GM21515 (cell line): ENCODE results near the gene ABAT.
A peak's percentile ranks its signal among the peaks of the same experiment; 100 is the strongest.

Source experiments
- ATAC-seq: cut with Tn5 transposase; IDR thresholded peaks from one replicate; pipeline ENCODE4 v1.9.1; 2021; ENCODE audit not compliant: unreplicated experiment

ABAT gene

DNA sequence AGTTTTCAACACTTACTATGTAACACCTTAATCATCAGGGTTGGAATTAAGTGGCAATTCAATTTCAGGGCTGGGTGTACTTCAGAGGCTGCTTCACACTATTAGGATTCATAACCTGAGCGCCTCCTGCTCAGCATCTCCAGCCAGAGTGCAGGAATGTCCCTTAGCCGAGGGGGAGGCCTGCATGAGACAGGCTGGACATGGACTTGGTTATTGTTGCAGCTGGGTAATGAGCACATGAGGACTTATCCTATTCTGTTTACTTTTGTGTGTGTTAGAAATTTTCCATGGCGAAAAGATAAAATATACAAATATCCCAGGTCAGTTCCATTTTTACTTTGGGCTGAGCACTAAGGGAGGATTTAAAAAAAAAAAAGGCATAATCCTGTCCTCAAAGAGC is 133.6 kb downstream of the ABAT start:
- no peak for ATAC-seq

DNA sequence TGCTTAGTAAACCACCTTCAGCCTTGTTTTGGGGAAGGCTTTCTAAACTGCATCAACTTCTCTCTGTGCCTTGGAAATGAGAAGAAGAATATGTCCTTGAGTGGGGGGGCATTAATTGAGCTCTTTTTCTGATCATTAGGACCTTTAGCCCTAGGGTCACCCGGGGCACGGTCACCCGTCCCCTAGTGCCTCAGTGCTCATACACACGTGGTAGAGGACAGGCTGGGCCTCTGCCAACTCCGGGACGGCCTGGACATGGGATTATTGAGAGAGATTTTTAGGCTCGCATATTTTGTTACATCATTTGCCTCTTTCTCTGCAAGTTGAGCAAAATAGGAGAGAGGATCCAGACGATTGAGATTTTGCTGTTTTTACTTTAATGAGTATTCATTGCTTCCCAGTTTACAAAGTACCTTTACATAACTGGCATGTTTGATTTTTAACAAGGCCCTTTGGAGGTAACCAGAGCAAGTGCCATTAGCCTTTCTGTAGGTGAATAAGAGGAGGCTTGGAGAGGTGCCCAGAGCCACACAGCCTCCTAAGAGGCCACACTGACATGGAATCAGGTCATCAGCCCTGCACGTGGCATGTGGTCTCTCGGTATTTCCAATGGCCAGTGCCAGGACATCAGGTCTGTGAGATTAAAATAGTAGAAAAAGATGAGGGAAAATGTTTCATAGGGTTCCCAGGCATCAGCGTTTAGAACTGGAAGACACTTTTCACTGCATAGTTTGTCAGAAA is 134.4 kb downstream of the ABAT start:
- ATAC-seq = no peak

DNA sequence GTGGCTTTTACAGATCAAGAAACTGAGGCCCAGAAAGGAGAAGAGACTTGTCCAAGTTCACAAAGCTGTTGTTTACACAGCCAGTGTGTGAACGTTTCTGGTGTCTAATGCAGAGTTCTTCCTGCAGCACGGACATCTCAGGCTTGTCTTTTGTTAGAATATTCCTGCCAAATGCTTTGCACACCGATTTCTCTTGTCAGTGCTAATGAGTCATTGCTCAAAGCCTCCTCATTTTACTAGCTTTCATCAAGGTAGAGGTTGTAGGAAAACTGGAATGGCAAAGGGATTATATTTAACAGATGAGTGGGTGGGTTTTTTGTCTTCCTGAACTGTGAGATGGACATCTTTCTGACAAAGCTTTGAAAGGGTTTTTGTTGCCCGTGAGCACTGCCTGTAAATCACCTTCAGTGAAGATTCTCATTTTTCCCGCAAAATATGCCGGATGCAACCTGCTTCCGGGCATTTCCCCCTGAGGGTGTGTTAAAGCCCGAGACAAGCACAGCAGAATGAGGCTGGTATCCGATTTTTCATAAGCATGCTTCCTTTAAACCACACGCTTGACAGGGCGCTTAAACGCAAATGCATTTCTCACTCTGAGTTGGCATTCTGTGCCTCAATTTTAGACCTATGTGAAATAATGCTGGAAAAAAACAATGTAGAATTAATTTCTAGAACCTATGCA is 137.9 kb downstream of the ABAT start:
- ATAC-seq = no peak

DNA sequence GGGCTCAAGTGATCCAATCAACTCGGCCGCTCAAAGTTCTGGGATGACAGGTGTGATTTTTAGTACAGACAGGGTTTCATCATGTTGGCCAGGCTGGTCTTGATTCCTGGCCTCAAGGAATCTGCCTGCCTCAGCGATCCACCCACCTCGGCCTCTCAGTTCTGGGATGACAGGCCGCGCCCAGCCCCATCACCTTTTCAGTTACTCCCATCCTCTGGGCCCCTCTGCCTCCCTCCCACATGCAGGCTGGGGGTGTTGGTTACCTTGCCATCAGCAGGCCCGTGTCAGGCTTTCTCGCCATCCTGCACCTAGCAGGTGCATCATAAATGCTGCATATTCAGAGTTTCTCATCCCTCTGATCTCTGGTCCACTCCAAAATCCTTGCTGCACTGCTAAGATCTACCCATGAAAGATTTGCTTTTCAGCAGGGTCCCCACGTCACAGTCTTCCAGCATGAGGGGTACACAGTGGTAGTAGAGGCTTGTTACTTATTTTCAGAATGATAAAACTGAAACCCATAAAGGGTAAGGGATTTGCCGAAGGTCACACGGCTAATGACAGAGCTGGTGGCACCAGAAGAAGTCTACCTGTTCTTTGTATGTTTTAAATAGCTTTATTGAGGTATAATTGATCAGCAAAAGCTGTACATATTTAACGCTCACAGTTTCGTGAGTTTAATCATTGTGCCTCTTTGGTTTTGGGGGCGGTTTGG is 139.8 kb downstream of the ABAT start:
- no peak for ATAC-seq

DNA sequence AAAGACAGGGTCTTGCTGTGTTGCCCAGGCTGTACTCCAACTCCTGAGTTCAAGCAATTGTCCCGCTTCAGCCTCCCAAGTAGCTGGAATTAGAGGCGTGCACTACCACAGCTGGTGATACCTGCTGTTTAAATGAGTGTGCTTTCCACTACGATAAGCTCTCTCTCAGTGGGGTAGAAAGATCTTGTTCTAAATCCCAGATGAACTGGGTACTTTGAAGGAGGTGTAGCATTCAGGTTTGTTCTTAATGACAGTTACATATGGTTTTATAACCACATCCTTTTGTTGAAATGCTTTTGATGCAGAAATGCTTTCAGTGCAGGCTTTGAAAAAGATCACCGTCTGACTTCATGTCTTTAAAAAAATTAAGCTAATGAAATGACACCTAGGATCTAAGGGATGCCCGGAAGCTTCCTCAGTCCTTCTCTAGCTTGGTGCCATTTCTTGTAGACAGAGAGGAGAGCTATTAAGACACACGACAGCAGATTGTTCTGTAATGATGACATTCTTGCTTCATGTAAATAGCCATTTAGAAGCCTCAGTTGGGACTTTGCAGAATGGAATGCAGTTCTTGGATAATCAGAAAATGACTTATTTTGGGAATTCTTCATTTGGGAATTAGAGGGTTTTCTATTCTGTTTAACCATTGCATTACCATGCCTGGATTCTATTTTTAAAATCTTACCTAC is 142.7 kb downstream of the ABAT start:
- ATAC-seq = no peak

DNA sequence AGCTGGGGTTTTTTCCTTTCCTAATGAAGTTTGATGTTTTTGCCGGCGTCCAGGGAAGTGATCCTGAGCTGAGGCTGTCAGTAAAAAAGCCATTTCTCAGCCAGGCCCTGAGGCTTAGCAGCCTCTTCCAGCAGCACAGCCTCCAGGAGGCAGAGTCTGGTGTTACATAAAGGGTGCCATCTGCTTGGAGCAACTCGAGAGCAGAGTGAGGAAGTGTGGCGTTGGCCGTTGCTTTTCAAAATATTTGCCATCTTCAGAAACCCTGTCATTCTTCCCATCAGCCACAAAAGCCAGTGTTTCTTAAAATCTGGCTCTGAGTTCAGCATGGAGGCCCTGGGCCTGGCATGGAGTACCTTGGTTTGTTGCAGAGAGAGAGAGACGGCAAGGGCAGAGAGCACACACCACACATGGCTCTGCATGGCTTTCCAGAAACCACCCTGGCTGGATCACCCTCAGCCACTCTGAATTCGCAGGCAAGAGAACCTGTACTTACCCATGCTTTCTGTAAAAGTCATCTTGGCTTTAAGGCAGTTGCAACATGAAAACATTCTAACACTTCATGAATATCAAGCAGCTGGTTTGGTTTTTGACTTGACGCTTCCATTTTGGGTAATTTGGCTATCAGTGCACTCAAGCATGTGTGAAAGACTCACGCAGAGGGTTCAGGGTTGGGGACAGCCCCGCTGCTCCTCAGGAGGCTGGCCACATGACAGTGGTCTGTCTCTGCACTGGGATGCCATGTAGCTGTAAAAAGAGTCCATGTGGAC is 144.3 kb downstream of the ABAT start:
- ATAC-seq = peak; percentile 77

DNA sequence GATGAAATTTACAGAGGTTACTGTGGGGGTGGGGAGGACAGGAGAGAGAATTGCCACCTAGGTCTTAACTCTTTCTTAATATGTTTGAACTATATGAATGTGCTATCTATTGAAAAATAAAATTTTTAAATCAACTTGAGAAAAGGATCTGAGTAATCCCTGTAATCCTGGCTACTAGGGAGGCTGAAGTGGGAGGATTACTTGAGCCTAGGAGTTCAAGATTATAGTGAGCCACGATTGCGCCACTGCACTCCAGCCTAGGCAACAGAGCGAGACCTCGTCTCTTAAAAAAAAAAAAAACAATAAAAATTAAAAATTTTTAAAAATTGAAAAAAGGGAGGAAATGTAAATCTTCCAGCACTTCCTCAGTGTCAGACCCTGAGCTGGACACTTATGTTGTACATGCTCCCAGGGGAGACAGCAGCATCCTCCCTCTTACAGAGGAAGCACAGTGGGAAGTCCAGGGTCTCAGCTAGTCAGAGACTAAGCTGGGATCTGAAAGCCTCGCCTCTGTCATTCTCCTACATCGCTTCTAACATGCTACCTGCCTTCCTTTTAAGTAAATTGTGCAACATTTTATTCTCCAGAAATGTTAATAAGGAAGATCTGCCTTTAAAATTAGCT is 145.1 kb downstream of the ABAT start:
- ATAC-seq = no peak

DNA sequence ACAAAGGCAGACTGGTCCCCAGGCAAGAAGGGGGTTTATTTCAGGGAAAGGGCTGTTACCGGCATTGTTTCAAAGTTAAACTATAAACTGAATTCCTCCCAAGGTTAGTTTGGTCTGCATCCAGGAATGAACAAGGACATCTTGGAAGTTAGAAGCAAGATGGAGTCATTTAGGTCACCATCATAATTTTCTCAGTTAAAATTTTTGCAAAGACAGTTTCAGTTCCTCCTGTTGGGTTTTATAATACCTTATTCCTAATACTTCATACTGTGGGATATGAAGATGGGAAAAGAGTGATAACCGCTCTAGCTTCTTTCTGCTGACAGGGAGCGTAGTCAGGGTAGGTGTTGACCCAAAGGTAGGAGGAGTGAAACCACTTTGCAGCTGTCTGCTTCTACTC is 148.0 kb downstream of the ABAT start:
- ATAC-seq = no peak

DNA sequence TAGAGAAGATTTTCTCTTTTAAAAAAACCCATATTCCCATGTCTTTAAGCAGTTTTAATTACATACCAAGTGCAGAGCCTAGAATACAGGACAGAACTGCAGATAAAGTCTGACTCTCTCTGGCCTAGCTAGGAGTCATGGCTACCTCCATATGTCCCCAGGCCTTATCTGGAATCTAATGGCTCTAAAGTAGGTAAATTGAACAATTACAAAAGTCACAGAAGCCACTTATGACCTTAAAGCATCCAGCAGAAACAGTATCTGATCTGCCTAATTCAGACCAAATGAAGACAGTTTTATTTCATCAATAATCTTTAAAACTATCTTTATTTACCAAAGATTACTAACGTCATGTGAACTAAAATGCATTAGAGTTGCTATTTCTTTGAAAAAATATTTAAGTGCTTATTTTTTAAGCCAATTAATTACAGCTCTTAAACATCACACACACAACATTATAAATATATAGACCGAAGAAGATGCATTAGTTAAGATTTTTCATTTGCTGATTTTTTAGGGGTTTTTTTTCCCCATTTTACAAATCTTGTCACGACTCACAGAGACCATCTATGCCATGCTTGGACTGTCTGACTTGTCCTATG is 152.0 kb downstream of the ABAT start:
- ATAC-seq = no peak

DNA sequence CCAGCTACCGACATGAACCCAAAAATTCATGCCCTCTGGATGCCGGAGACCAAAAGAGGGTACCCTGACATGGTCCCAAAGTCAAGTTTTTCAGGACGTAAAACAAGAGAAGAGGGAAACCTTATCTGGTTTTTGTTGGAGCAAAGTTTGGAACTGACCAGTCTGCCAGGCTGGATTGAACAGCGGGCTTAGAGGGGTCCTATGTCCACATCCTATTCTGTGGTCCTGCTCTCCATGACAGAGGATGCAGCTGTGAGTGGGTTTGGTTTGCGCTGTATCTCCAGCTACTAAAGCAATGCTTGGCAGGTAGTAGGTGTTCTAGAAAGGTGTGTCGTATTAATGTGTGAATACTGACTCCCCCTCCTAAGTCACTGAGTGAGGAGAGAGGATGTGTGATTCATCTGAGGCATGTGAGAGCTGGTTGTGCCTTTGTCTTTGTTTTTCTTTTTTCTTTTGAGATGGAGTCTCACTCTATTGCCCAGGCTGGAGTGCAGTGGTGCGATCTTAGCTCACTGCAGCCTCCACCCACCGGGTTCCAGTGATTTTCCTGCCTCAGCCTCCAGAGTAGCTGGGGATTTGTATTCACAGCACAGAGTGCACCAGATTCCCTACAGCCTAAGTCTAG is 154.2 kb downstream of the ABAT start:
- no peak for ATAC-seq

DNA sequence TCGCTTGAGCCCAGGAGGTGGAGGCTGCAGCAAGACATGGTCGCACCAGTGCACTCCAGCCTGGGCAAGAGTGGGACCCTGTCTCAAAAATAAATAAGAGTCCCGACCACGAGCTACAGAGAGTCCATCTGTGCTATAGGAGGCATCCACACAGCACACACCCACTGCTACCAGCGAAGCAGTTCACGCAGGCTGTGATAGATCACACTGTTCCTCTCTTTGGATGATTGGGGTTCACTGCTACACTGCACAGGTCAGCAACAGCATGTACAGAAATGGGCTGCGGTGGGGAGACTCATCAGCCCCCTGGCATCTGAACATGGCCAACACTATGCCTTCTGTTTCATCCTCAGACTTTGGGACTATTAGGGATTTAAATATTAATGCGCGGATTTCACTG is 157.0 kb downstream of the ABAT start:
- ATAC-seq = no peak

DNA sequence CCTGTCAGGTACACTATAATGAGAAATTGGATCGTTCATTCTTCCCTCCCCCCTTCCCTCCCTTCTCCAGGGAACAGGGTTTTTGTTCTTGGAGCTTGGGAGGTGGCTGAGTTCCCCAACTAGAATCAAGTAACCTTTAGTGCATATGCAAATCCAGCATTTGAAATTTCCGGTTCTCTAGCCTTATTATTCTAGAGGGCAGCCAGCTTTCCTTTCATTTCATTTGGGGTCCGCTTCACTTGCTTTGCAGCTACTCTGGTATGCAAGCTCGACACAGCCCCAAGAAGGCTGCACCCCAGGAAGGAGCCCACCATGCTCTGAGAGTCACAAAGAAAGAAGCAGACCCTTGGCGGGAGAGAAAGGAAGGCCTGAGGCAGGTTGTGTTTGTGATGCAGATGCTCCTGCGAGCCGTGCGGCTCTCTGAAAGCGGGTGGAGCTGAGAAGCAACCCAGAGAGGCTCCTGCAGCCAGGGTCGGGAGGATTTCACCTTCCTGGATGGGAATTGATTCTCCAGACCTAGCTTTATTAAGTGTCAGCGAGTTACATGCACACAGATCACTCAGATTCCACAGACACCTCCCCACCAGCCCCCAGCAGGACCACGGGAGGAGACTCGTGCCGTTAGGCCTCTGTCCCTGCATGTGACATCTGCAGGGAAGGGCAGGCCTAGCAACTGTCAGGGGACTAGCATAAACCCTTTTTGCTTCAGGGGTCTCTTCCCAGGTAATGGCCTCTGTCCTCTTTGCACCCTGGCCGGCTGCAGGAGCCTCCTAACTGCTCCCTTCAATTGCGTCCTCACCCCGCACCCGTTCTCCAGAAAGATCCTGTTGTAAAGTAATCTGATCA is 157.7 kb downstream of the ABAT start:
- ATAC-seq = no peak

DNA sequence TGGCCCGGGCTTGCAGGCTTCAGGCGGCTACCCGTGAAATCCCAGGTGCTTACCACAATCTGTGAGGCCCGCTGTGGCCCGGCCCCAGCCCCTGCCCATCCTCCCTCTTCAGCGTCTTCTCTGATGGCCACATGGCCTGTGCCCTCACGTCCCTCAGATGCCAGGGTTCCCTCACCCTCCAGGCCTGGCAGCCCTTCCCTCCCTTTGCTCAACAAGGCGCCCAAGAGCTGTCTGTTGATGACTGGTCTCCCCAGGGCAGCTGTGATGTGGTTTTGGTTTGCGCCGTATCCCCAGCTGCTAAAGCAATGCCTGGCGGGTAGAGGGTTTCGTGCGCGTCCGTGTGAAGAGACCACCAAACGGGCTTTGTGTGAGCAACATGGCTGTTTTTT is 158.3 kb downstream of the ABAT start:
- ATAC-seq = no peak
